Measurements from ENCODE around the gene HPS1.

HPS1 gene

DNA sequence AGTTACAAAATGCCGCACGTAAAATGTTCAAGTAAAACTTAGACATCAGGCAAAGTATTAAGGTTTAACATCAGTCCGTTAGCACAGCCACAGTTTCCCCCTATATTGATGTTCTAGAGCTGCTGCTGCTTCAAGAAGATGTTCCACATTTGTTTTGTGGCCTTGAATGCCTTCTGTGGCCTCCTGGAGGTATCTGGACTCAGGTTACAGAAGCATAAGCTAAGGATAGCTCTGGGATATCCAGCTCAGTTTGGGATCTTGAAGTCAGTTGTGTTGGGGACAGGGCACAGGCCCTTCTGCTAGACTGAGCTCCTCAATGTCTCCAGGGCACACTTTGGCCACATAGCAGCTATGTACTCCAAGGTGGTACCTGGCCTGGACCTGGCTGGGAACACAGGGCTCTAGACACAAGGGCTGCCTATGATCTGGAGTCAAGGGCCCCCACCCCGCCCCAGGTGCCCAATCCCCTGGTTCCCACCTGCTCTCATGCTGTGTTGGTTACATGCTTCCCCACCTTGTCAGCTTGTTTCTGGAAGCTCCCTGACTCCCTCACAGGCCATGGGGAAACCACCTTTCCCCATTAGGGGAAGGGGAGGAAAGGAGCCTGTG lies 36.5 kb downstream of the HPS1 start:
- TF ChIP-seq, protein P1, sequence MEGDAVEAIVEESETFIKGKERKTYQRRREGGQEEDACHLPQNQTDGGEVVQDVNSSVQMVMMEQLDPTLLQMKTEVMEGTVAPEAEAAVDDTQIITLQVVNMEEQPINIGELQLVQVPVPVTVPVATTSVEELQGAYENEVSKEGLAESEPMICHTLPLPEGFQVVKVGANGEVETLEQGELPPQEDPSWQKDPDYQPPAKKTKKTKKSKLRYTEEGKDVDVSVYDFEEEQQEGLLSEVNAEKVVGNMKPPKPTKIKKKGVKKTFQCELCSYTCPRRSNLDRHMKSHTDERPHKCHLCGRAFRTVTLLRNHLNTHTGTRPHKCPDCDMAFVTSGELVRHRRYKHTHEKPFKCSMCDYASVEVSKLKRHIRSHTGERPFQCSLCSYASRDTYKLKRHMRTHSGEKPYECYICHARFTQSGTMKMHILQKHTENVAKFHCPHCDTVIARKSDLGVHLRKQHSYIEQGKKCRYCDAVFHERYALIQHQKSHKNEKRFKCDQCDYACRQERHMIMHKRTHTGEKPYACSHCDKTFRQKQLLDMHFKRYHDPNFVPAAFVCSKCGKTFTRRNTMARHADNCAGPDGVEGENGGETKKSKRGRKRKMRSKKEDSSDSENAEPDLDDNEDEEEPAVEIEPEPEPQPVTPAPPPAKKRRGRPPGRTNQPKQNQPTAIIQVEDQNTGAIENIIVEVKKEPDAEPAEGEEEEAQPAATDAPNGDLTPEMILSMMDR (IDR thresholded peaks at IDR 0.05; ENCODE audit: extremely low read depth, missing control alignments): no peak
- DNase-seq (ENCODE audit: low spot score): no peak

DNA sequence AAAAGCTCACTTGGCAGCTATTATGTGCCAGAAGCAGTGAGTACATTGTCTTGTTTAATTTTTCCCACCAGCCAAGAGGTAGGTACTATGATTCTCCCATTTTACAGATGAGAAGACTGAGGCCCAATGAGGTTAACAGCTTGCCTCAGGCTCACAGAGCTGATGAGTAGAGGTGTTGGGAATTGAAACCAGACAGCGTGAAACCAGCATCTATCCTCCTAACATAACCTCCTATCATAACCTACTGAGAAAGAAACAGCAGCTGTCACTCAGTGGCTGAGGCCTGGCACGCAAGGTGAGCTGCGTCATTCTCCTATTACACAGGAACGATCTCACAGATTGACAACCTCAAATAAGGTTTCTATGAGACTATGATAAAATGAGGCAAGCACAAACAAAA lies 37.9 kb downstream of the HPS1 start:
- no peak for DNase-seq (ENCODE audit: low spot score)
- TF ChIP-seq, protein P1 (IDR thresholded peaks at IDR 0.05; ENCODE audit: extremely low read depth, missing control alignments): no peak

DNA sequence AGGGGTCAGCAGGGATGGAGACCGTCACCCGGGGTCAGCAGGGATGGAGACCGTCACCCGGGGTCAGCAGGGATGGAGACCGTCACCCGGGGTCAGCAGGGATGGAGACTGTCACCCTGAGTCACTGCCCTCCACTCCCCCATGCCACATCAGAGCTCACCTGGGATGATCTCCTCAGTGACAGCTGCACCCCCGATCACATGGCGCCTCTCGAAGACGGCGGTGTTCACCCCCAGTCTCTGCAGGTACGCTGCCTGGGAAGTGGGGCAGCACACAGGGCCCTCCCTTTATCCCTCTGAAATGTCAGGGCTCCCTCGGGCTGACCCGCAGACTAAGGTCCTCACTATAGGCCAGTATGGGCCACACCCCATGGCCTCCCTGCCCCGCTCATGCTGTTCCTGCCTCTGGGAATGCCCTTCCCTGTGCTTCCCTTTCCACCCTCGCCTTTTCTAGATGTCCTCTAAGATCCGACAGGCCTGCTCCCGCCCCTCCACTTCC lies 38.9 kb downstream of the HPS1 start:
- TF ChIP-seq, protein P1 (IDR thresholded peaks at IDR 0.05; ENCODE audit: extremely low read depth, missing control alignments): no peak
- DNase-seq (ENCODE audit: low spot score): no peak

DNA sequence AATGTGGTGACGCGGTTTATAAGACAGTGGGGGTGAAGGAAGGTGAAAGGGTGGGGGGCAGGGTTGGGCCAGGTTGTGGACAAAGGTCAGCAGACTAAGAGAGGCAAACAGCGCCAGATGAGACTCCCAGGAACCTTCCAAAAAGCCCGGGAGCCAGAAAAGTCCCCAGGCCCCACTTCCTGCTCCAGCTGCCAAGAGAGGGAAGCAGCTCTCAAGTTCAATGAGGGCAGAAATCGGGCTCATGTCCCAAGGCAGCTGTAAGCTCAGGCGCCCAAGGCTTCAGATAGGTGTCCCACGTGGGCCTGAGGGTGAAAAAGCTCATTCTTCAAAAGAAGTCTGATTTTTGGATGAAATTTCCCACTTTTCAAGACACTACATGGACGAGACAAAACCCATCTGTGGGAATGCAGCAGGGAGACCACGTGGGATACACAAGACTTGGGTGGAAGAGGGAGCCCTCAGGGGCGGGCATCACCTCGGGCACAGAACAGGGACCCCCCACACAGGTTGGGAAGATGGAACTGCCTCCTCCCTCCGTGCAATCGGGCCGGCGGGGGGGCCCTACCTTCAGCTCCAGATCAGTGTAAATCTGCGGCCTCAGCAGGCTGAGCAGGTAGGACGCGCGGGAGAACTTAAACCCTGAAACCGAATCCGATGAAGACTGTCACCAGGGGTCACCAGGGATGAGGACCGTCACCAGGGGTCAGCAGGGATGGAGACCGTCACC lies 39.6 kb downstream of the HPS1 start:
- TF ChIP-seq, protein P1 (IDR thresholded peaks at IDR 0.05; ENCODE audit: extremely low read depth, missing control alignments): no peak
- no peak for DNase-seq (ENCODE audit: low spot score)

DNA sequence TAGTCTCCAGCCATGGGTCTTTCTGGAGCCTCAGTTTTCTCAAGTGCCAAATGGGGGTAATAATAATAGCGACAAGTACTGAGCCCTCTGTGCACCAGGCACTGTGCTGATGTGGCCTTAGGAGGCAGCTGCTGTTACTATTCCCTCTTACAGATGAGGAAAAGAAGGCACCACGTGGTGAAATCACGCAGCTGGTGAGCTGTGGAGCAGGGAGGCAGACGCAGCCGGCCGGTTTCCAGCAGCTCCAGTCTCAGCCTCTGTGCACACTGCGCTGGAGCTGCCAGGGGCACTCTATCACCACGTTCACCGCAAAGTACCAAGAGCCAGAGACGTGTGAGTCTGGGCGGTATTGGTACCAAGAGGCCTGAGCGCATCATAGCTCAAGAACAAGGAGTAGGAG lies 41.3 kb downstream of the HPS1 start:
- no peak for DNase-seq (ENCODE audit: low spot score)
- TF ChIP-seq, protein P1 (IDR thresholded peaks at IDR 0.05; ENCODE audit: extremely low read depth, missing control alignments): no peak

DNA sequence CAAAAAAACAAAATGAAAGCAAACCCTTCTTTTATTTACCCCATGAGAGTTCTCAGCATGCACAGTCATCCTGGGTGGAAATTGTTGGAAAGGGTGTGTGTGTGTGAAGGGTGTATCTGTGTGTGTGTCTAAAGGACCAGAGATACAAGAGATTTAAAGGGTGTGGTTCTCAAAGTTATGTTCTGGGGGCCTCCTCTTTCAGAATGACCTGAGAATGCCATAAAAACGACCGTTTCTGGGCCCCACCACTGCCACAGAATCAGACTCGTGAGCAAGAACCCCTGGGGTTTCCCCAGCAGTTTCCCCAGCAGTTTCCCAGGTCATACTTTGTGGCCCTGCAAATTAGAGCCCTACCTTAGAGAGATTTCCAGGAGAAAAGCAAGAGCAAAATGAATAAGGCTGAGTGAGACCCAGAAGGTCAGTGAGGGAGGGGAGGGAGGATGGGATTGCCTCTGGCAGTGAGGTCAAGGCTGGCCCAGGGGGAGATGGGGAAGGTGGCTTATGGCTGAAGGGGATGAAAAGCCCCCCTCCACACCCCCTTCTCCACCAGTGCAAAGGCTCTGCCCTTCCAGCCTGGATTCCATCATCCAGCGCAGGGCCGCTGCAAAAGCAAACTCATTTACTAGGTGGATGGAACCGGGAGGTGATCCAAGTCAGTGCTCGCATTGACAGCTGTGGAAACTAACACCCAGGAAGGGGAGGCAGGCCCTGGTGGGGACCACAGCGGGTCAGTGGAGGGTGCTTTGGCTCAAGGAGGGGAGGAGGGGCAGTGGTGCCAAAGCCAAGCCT lies 42.0 kb downstream of the HPS1 start:
- peak; percentile 65 for DNase-seq (ENCODE audit: low spot score)

More for the DNA sequence above, 42.0 kb downstream of the HPS1 start:
- TF ChIP-seq, protein P1 (IDR thresholded peaks at IDR 0.05; ENCODE audit: extremely low read depth, missing control alignments): no peak
